ENCODE measurements around the gene PLIN1. TPM values are rescaled to one million over a fixed set of nuclear protein-coding genes. Genes with fewer than 3 reads are reported as not detected.

The PLIN1 gene, protein sequence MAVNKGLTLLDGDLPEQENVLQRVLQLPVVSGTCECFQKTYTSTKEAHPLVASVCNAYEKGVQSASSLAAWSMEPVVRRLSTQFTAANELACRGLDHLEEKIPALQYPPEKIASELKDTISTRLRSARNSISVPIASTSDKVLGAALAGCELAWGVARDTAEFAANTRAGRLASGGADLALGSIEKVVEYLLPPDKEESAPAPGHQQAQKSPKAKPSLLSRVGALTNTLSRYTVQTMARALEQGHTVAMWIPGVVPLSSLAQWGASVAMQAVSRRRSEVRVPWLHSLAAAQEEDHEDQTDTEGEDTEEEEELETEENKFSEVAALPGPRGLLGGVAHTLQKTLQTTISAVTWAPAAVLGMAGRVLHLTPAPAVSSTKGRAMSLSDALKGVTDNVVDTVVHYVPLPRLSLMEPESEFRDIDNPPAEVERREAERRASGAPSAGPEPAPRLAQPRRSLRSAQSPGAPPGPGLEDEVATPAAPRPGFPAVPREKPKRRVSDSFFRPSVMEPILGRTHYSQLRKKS
- total RNA-seq (ENCODE audit: low replicate concordance) = 0.07 and 0.15 TPM in 2 replicates

DNA sequence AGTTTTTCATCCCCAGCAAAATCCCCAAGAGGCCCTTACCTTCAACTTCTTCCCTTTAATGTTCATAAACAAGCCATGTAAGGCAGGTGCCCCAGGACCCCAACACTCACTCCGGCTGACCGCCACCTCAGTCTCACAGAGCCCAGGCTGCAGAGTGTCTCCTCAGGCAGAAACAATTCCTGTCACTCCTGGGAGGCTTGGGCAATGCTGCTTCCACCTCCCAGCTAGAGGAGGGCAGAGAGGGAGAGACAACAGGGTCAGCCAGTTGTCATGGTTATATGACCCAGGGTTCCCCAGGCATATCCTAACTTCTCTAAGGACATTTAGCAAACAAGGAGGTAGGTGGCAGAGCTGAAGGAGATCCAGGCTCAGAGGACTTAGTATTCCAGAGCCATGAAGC lies at the start of gene PLIN1:
TSS of gene PLIN1 (minus strand) at position 156 of the 400 bp plus-strand sequence. CDS start 1,878 bp downstream, outside the sequence.
- DNase-seq (ENCODE audit: low spot score) = no peak
- H3K36me3 Mint-ChIP-seq = no peaks in the 10 kb centered on the region
- no peak within 1 kb of the TSS for H3K4me3 ChIP-seq
- H3K36me3 ChIP-seq = no peaks in the 10 kb centered on the region
- H3K9me3 ChIP-seq (ENCODE audit: low read depth) = no peaks in the 10 kb centered on the region
- H3K27ac Mint-ChIP-seq = peak within 1 kb of the TSS; percentile 92
- no peaks in the 10 kb centered on the region for H3F3A ChIP-seq (ENCODE audit: low read depth)
- TF ChIP-seq, protein P1, sequence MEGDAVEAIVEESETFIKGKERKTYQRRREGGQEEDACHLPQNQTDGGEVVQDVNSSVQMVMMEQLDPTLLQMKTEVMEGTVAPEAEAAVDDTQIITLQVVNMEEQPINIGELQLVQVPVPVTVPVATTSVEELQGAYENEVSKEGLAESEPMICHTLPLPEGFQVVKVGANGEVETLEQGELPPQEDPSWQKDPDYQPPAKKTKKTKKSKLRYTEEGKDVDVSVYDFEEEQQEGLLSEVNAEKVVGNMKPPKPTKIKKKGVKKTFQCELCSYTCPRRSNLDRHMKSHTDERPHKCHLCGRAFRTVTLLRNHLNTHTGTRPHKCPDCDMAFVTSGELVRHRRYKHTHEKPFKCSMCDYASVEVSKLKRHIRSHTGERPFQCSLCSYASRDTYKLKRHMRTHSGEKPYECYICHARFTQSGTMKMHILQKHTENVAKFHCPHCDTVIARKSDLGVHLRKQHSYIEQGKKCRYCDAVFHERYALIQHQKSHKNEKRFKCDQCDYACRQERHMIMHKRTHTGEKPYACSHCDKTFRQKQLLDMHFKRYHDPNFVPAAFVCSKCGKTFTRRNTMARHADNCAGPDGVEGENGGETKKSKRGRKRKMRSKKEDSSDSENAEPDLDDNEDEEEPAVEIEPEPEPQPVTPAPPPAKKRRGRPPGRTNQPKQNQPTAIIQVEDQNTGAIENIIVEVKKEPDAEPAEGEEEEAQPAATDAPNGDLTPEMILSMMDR (IDR thresholded peaks at IDR 0.05) = no peak
- TF ChIP-seq EZH2 (IDR thresholded peaks at IDR 0.05) (no peak), EZH2phosphoT487 (IDR thresholded peaks at IDR 0.05) (no peak)
- H3K4me2 ChIP-seq = no peak within 1 kb of the TSS
- H3K27me3 ChIP-seq = no peaks in the 10 kb centered on the region
- no peak within 1 kb of the TSS for H3K4me3 Mint-ChIP-seq
- no peaks in the 10 kb centered on the region for H3K79me2 ChIP-seq (ENCODE audit: low read depth)
- H3K27me3 Mint-ChIP-seq (ENCODE audit: insufficient read depth, low read depth) = peaks cover 3% of the 10 kb centered on the region
- H3K4me1 ChIP-seq = no peaks in the 10 kb centered on the region
- no peak within 1 kb of the TSS for H3K27ac ChIP-seq
- no peak within 1 kb of the TSS for H3K9ac ChIP-seq
- H2AFZ ChIP-seq (replicated peaks) = no peak within 1 kb of the TSS
- no peaks in the 10 kb centered on the region for H4K20me1 ChIP-seq (ENCODE audit: low read depth)
- no peaks in the 10 kb centered on the region for H3K9me3 Mint-ChIP-seq
- peaks cover 11% of the 10 kb centered on the region for H3K4me1 Mint-ChIP-seq

DNA sequence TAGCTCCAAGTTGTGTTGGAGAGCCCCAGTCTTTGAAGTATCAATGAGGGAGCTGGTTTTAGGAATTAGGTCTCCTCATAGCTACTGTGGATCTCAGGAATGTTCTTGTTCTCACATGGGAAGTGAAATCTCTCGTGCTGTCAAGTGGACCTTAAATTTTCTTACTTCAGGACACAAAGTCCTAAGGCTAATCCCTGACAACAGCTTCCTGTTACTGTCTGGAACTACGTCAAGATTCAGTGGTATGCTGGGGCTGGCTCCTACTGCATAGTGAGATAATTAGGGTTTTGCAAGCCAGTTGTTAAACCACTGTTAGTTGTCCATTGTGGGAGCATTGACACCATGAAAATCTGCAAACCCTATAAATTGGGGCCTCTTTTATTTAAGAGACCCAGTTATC lies 49.1 kb upstream of the PLIN1 start:
- H3K9me3 Mint-ChIP-seq = peaks cover 3% of the 10 kb centered on the region

DNA sequence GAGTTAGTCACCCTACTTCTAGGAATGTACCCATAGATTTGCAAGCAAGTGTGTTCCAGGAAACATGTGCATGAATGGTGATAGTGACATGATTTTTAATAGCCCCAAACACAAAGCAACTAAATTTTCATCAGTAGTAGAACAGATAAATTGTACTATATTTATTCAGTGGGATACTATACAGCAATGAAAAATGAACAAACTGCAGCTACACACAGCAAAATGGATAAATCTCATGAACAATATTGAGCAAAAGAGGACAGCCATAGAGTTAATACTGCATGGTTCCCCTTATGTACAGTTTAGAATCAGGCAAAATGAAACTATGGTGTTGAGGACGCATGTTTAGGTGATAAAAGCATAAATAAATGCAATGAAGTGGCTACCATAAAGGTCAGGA lies 45.9 kb upstream of the PLIN1 start:
- no peak overlapping the region for H3K4me2 ChIP-seq
- no peaks in the 10 kb centered on the region for H3K79me2 ChIP-seq (ENCODE audit: low read depth)
- H2AFZ ChIP-seq (replicated peaks) = no peak overlapping the region
- H3K27me3 Mint-ChIP-seq (ENCODE audit: insufficient read depth, low read depth) = peaks cover 10% of the 10 kb centered on the region
- H3K4me1 ChIP-seq = no peaks in the 10 kb centered on the region
- no peak overlapping the region for H3K4me3 Mint-ChIP-seq
- no peaks in the 10 kb centered on the region for H3K36me3 ChIP-seq
- H3F3A ChIP-seq (ENCODE audit: low read depth) = no peaks in the 10 kb centered on the region
- H3K4me1 Mint-ChIP-seq = no peaks in the 10 kb centered on the region
- DNase-seq (ENCODE audit: low spot score) = no peak
- H3K27me3 ChIP-seq = peaks cover 5% of the 10 kb centered on the region
- no peaks in the 10 kb centered on the region for H3K36me3 Mint-ChIP-seq
- TF ChIP-seq EZH2phosphoT487 (IDR thresholded peaks at IDR 0.05) = no peak
- TF ChIP-seq EZH2 (IDR thresholded peaks at IDR 0.05) = no peak
- TF ChIP-seq, protein P1 (IDR thresholded peaks at IDR 0.05) = no peak
- H3K4me3 ChIP-seq = no peak overlapping the region
- no peak overlapping the region for H3K9ac ChIP-seq
- H4K20me1 ChIP-seq (ENCODE audit: low read depth) = no peaks in the 10 kb centered on the region
- peaks cover 3% of the 10 kb centered on the region for H3K9me3 Mint-ChIP-seq
- H3K9me3 ChIP-seq (ENCODE audit: low read depth) = no peaks in the 10 kb centered on the region
- no peak overlapping the region for H3K27ac ChIP-seq
- no peak overlapping the region for H3K27ac Mint-ChIP-seq

More for the DNA sequence above, 49.1 kb upstream of the PLIN1 start:
- Mint-ChIP-seq H3K4me1 (no peaks in the 10 kb centered on the region), H3K27me3 (ENCODE audit: insufficient read depth, low read depth) (peaks cover 13% of the 10 kb centered on the region), H3K36me3 (no peaks in the 10 kb centered on the region), H3K27ac (no peak overlapping the region), H3K4me3 (no peak overlapping the region)
- Histone ChIP-seq H2AFZ (replicated peaks) (no peak overlapping the region), H3K79me2 (ENCODE audit: low read depth) (no peaks in the 10 kb centered on the region), H3K27ac (no peak overlapping the region), H3K4me3 (no peak overlapping the region), H3K36me3 (no peaks in the 10 kb centered on the region), H3K4me2 (no peak overlapping the region), H4K20me1 (ENCODE audit: low read depth) (no peaks in the 10 kb centered on the region), H3K9ac (no peak overlapping the region), H3K4me1 (no peaks in the 10 kb centered on the region), H3F3A (ENCODE audit: low read depth) (no peaks in the 10 kb centered on the region), H3K27me3 (no peaks in the 10 kb centered on the region), H3K9me3 (ENCODE audit: low read depth) (no peaks in the 10 kb centered on the region)
- TF ChIP-seq EZH2 (IDR thresholded peaks at IDR 0.05) (no peak), EZH2phosphoT487 (IDR thresholded peaks at IDR 0.05) (no peak)
- TF ChIP-seq, protein P1 (IDR thresholded peaks at IDR 0.05) = no peak
- DNase-seq (ENCODE audit: low spot score) = no peak

Measured in neural progenitor cell (in vitro differentiated cells).